PFSK-1 (cell line): ENCODE results near the gene PREPL.

ENCODE experiments used
- FOXP2 ChIP-seq: optimal IDR thresholded peaks from 2 replicates; pipeline ENCODE3; 2011; ENCODE audit warnings: borderline replicate concordance, control low read depth, inconsistent platforms; ENCODE audit not compliant: insufficient read depth; ENCODE audit errors: extremely low read length, extremely low read depth
- POLR2AphosphoS5 ChIP-seq: IDR thresholded peaks from 2 replicates; pipeline ENCODE4 v1.6.1; 2012; ENCODE audit warnings: low read depth, mild to moderate bottlenecking, control low read depth, low read length, moderate library complexity
- REST ChIP-seq, 2 experiments: IDR thresholded peaks; 2 replicates each; pipeline versions ENCODE4 v1.6.1 to v1.8.0; 2011 to 2012; ENCODE audit warnings: low read depth in 2 of 2, low read length in 2 of 2, control low read depth in 1 of 2, inconsistent platforms in 1 of 2, mild to moderate bottlenecking in 1 of 2, moderate library complexity in 1 of 2; ENCODE audit not compliant: insufficient read depth in 1 of 2
- SIN3A ChIP-seq: IDR thresholded peaks from 2 replicates; pipeline ENCODE4 v1.6.1; 2012; ENCODE audit warnings: mild to moderate bottlenecking, low read length, moderate library complexity, borderline replicate concordance; ENCODE audit not compliant: insufficient read depth
- TAF1 ChIP-seq: IDR thresholded peaks from 2 replicates; pipeline ENCODE4 v1.6.1; 2012; ENCODE audit warnings: low read length, control low read depth, borderline replicate concordance; ENCODE audit not compliant: insufficient read depth

The PREPL gene

DNA sequence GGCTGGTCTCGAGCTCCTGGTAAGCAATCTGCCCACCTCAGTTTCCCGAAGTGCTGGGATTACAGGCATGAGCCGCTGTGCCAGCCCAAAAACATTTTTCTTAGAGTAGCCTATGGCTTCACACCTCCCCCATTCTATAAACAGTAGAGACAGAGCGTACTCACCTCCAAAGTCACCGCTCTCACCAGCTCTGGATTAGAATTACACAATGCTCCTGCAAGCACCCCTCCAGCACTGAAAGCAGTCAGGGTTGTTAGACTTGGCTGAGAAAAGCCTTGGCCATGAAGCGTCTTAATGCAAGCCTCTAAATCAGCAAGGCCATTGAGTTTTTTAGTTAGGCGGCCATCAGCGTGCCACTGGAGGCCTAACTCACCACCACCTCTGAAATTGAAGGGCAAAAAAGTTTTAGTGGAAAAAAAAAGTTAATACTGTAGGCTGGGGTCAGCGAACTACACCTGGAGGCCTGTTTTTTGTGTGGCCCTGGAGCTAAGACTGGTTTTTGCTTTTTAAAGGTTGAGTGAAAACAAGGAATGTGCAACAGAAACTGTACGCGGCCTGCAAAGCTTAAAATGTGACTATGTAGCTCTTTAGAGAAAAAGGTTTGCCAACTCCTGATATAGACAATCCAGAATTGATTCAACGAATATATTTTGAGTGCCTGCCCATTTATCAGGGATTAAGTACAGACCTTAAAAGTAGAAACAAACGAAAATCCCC lies 34.6 kb downstream of the PREPL start:
- TF ChIP-seq FOXP2 (no peak), TAF1 (no peak), SIN3A (no peak), POLR2AphosphoS5 (no peak), REST (IDR thresholded peaks at IDR 0.05; ENCODE audit: insufficient read depth in 1 of 2, low read depth in 2 of 2, low read length in 2 of 2) (no peak)

DNA sequence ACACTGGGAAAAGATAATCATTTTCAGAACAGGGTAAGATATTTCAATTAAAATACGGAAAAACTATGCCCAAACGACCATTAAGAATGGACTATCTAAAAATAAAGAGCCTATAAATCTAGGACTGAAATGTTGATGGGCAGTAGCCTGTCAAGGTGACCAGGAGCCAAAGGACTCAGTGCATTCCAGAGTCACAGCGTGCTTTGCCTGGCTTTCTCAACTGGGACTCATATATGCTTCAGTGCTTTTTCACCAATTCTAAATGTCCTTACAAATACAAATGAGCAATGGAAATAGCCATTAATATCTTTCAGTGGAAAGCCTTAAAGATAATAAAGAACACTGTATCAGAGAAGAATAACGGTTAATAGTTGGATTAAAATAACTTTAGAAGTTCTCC lies 35.4 kb downstream of the PREPL start:
- no peak for TF ChIP-seq POLR2AphosphoS5
- TF ChIP-seq TAF1 = no peak
- TF ChIP-seq FOXP2 = no peak

DNA sequence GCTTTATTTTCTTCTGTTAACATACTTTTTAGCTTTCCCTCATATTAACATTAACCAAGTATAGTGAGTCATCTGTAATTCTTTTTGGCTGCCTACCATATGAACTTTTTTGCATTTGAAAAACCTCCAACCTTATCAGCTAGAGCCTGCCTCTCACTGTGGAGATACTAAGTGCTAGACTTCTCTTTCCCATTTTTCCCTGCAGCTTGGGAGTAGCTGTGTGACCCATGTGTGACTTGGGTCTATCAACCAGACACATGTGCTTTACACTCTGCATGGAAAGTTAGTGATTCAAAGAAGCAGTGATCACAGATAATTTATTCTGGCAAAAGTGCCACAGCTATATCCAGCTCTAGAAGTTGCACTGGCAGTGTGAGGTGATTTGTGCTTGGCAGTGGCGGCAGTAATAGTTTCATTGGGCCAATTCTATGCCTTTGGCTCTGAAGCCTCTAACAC lies 36.3 kb downstream of the PREPL start:
- no peak for TF ChIP-seq FOXP2
- TF ChIP-seq REST (IDR thresholded peaks at IDR 0.05; ENCODE audit: insufficient read depth in 1 of 2, low read depth in 2 of 2, low read length in 2 of 2) = no peak
- no peak for TF ChIP-seq TAF1
- TF ChIP-seq POLR2AphosphoS5 = no peak
- no peak for TF ChIP-seq SIN3A

DNA sequence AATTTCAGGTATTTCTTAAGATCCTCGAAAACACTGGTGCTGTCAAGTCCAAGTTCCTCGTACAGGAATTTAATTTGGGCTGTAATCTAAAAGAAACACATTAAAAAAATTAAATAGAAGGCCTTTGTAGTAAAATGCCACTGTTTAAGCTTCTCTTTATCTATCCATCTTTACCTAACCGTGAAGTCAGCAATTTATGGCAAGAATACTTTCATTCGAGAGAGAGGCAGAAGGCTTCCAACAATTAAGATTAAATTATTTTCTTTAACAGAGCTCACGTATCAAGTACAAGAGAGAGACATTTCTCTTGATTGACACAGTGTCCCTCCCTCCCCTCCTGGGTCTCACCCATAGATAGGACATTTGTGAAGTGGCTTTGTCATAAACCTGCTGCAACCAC lies 39.9 kb downstream of the PREPL start:
- TF ChIP-seq REST (IDR thresholded peaks at IDR 0.05; ENCODE audit: insufficient read depth in 1 of 2, low read depth in 2 of 2, low read length in 2 of 2) = no peak
- TF ChIP-seq POLR2AphosphoS5 = no peak

GRCh38 chr2:44320832-44321231 lies 40.5 kb downstream of the PREPL start:
- TF ChIP-seq REST (IDR thresholded peaks at IDR 0.05; ENCODE audit: insufficient read depth in 1 of 2, low read depth in 2 of 2, low read length in 2 of 2) (no peak), POLR2AphosphoS5 (no peak), TAF1 (no peak), SIN3A (no peak)
